Stimulated activated CD8-positive, alpha-beta memory T cell treated with anti-CD3 and anti-CD28 coated beads, Interleukin-4, amount 100 ng/mL, for 1 hour (primary cell): Measurements from ENCODE around the gene MB21D2.

Experiments
- DNase-seq, 2 donors: peaks; one replicate each; pipeline ENCODE4 v3.0.0-alpha.2; 2020; ENCODE audit warnings: low read depth in 2 of 2, low spot score in 1 of 2

MB21D2 gene

DNA sequence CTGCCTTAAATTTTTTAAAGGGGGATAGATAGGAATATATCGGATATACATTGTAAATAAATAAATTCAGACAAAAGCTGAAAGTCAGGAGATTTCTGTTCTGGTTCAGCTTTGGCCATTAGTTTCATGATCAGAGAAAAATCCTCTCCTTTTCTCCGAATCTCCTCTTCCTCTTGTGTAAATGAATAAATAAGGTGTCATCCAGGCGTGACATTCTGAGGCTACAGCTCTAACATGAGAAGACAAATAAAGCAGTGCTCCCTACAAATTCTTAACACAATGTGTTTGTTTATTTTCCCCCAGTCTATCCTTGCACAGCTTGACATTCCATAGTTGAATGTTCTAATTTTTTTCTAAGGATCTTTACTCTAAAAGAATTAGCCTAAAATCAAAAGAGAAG lies 9.4 kb upstream of the MB21D2 start:
- DNase-seq: no peak

GRCh38 chr3:192923731-192924130 lies 6.1 kb upstream of the MB21D2 start:
- DNase-seq: no peak

DNA sequence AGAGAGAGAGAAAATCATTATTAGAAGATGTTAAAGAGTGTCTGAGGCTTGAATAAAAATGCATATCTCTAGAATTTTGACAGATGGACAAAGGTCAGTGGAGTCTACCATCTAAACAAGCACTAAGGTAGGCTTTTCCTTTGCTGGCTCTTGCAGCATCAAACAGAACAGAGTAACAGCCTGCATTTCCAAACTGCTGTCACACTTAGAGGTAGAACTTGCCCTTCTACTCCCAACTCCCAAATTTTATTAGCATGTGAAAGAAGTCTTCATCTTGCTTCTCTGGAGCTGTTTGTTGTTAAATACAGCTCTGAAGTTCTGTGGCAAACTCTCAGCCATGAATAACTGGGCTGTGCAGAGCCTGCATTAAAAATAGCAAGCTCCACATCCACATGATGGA lies 4.1 kb upstream of the MB21D2 start:
- no peak for DNase-seq

DNA sequence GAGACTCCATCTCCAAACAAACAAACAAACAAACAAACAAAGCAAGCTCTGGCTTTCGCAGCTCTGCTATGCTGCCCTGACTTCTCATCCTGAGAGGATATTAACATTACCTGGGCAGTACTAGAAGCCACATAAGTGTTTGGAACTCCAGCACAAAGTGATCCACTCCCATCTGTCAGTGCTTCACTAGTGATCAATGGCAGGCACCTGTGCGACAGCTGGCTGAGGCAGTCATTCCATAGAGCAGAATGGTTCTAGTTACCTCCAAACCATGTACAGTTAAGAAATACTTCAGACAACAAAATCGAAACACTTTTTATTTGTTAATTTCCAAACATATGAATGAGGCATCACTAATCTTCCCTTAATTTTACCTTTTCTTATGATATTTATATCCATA lies 2.8 kb upstream of the MB21D2 start:
- no peak for DNase-seq

DNA sequence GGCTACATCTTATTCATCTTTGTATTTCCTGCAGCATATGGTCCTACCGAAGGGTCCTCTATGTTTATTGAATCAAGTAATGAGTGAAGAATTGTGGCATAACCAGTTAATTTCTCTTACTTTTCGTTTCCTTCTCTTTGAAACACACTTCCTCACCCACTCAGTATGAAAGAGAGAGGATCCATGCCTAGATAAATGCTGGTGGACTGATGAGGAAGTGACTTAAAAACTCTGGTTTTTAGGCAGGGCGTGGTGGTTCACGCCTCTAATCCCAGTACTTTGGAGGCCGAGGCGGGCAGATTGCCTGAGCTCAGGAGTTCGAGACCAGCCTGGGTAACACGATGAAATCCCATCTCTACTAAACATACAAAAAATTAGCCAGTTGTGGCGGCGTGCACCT lies 2.2 kb upstream of the MB21D2 start:
- no peak for DNase-seq

DNA sequence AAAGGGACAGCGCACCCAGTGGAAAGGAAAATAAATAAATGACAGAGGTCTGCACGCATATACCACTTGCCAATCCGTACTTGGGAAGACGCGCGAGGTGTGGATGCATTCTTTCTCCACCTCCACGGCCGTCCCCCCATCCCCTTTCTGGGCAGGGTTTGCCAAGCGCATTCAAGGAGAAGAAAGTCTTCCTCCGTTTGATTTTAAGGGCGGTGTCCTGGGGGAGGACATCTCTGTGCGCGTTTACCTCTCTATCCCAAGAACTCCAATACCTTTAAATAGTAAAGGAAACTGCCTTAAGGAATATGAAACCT lies 576 bp upstream of the MB21D2 start:
- DNase-seq: no peak

GRCh38 chr3:192917028-192917403 lies 640 bp downstream of the MB21D2 start:
- no peak for DNase-seq

DNA sequence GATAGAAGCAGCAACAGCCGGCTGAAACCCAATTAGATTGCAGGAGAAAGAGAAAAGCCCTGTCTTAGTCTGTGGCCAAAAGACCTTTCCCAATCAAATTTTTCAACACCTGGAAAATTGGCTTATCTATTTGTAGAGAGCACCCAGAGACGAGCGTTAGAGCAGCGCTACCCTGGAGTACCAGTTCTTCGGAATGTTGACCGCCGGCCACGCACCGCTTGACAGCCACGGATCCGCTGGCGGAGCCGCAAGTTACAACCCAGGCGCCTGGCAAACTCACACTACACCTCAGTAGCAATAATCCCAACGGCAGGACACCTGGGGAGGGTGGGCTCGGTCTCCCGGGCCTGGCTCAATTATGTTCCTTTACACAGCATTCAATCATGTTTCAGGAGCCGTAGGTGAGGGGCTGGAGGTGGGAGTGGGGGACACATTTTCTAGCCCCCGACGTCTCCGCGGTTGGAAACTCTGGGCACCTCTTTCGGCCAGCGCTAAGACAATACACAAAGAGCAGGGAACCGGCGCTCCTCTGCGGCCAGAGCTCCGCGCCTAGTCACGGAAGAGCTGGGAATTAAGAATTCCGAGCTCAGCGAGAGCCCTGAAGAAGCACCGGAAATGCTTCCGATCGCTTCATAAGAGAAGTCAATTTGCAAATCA lies 1.2 kb downstream of the MB21D2 start:
- DNase-seq: no peak

GRCh38 chr3:192915722-192916121 lies 1.9 kb downstream of the MB21D2 start:
- DNase-seq: no peak

GRCh38 chr3:192915304-192915703 lies 2.4 kb downstream of the MB21D2 start:
- DNase-seq: no peak

DNA sequence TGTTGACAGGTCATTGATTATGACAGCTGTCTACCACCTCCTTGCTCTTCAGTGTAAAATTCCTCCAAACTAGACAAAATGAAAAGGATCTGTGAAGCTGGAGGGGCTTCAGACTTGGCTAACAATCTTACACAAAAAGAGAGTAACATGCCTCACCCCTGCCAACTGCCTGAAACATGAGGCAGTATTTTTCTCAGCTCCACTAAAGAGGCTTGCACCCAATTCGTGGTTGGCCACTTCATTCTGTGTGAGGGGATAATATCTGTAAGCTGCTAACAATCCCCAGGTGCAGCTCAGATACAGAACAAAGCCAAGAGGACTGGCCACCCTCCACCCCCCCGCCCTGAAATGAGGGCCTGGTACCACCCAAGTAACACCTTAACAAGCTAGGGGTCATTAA lies 2.8 kb downstream of the MB21D2 start:
- no peak for DNase-seq

GRCh38 chr3:192913540-192913939 lies 4.1 kb downstream of the MB21D2 start:
- DNase-seq: no peak

GRCh38 chr3:192911293-192911692 lies 6.4 kb downstream of the MB21D2 start:
- DNase-seq: no peak

- no peak for DNase-seq
Measured at GRCh38 chr3:192907784-192908183, 9.9 kb downstream of the MB21D2 start.

GRCh38 chr3:192906940-192907339 lies 10.7 kb downstream of the MB21D2 start:
- no peak for DNase-seq

- DNase-seq: no peak
Measured at GRCh38 chr3:192905980-192906678, 11.5 kb downstream of the MB21D2 start.

GRCh38 chr3:192904632-192905289 lies 12.9 kb downstream of the MB21D2 start:
- DNase-seq: no peak

DNA sequence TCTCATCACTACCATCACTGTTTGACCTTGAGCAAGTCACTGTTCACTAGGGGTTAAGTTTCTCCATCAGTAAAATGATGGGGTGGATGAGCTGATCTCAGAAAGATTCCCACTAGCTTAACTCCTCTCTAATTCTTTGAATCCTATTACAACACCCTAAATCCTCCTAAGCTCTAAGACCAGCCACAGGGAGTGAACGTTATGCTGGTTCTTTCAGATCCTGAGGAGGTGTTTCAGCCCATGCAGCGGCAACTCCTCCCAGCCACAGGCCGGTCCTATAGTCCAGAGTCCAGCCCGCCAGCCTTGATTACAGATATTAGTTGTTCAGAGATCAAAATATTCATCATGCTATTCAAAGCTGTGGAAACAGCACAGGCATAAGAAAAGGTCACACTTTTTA lies 15.1 kb downstream of the MB21D2 start:
- DNase-seq: no peak

DNA sequence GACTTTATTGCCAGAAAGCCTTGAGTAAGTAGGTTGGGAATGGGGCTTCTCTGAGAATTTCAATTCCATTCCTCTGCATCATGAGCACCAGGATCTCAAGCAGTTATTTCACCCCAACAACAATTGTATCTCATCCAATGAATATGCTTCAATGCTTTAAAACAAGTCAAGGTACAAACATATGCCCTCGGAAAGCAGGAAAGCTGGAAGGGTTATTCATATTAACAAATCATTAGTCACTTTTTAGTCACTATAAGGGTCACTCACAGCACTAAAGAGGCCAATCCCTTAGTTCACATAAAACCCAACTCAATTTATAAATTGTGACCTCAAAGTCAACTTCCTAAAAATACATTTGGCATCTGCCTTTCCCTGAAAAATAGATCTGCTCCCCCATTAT lies 16.2 kb downstream of the MB21D2 start:
- no peak for DNase-seq

DNA sequence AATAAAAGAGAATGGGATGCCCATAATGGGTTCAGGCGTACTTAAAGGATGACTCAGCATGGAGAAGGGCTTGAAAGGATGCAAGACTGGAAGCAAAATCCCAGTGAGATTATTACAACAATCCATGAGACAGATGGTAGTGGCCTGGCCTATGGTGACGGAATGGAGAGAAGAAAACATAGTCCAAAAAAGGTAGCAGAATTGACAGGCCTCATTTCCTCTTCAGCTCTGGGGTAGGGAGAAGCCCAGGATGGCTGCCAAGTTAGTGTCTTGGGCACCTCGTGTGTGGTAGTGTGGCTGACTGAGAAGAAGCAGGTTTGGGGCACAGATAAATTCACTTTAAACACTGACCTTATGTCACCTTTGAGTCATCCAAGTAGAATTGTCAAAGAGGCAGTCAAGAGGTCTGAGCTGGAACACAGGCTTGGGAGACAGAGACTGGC lies 18.1 kb downstream of the MB21D2 start:
- no peak for DNase-seq

DNA sequence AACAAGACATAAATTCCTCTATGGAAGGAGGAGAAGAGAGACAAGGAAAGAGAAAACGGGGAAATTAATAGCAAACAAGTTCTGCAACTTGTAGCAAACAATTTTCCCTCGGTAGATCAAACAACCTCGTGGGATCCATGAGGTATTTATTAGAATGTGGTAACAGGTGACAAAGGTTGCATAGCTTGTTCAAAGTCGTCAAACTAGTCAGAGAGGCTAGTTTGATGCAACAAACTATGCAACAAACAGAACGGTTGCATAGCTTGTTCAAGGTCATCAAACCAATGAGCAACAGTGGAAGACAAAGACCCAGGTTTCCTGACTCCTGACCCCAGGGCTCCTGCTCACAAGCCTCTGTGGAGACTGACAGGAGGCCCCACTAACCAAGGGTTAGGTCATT lies 20.7 kb downstream of the MB21D2 start:
- no peak for DNase-seq

DNA sequence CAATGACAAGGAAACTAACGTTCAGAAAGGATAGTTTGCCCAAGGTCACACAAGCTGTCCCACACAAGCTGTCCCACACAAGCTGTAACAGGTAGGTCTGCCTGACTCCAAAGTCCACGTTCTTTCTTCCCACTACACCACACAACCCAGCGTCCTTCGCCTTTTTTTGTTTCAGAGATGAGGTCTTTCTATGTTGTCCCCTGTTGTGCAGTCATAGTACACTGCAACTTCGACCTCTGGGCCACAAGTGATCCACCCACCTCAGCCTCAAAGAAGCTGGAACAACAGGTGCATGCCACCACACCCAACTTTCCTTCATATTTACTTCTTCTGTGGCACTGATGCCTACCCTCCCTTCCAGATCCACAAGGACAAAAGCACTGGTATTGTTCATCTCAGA lies 21.4 kb downstream of the MB21D2 start:
- no peak for DNase-seq

DNA sequence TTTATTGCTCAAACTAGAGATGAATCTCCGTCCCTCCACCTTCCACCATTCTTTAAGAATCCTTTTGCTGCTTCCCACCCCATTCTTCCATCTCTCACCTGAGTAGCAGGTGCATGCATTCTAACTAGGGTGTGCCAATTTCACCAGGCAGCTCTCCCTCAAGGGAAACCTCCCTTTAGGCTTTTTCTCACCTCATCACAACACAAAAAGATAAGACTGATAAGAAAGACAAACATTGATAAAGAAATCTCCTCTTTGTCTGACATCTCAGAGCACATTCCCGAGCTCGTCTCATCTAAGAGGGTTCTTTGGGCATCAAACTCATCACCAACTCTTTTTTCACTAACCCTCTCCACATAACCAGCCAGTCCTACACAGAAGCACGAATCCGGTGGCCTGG lies 23.0 kb downstream of the MB21D2 start:
- DNase-seq: no peak
